Mucosa of descending colon (tissue), 3 donors: Measurements from ENCODE around the gene KASH5. TPM values are rescaled to one million over a fixed set of nuclear protein-coding genes. Genes with fewer than 3 reads are reported as not detected.
A peak's percentile ranks its signal among the peaks of the same experiment; 100 is the strongest.

Source experiments
- ATAC-seq: fragments of 200-7000 bp; cut with Tn5 transposase; one replicate; pipeline ENCODE4 v1.9.1; 2020; ENCODE audit warnings: mild to moderate bottlenecking, moderate library complexity
- DNase-seq, 3 donors: peaks; one replicate each; pipeline ENCODE4 v3.0.0-alpha.2; 2020
- H3K36me3 ChIP-seq: fragments of 200-600 bp; one replicate; pipeline ENCODE4 v1.8.0; 2021; ENCODE audit warnings: low read depth, mild to moderate bottlenecking
- H3K4me1 ChIP-seq: fragments of 200-600 bp; one replicate; pipeline ENCODE4 v1.8.0; 2021; ENCODE audit warnings: low read depth, mild to moderate bottlenecking
- H3K4me3 ChIP-seq: fragments of 200-600 bp; one replicate; pipeline ENCODE4 v1.8.0; 2021; ENCODE audit warnings: mild to moderate bottlenecking
- H3K9me3 ChIP-seq: fragments of 200-600 bp; one replicate; pipeline ENCODE4 v1.8.0; 2021; ENCODE audit warnings: mild to moderate bottlenecking
- intact Hi-C, 2 donors: fragments of 100-400 bp; cut with DNase I in 1 of 2; cut with micrococcal nuclease in 1 of 2; formaldehyde crosslinking; loops; one replicate each; pipeline versions ENCODE4 v1.11.0 to v1.11.1; 2022; cut with DNase I, micrococcal nuclease
- long read RNA-seq, 2 donors: library from polyadenylated mRNA; unstranded; transcript quantifications; one replicate each; pipeline ENCODE4 v2.0.0, GENCODE V29; 2019 to 2021
- total RNA-seq, 3 donors: library from RNA; stranded (reverse); fragmentation: NEBNext Ultra II Directional in 2 of 3; extraction: Animal tissue kit (Norgen Biotek cat#: 25700) in 2 of 3; gene quantifications; one replicate each; pipeline versions ENCODE4 v1.2.1 to v1.2.4, GENCODE V29; 2021 to 2023
- TF ChIP-seq, protein P1 (sequence below): fragments of 200-600 bp; IDR thresholded peaks from one replicate; pipeline ENCODE4 v1.8.0; 2022; ENCODE audit warnings: antibody characterized with exemption, mild to moderate bottlenecking
- donor health status: DM: no; HTN: no; CAD: no; lungs with moderate emphysema.
- donor health status: DM: no; HTN: no; CAD: no.
- donor health status: DM: no; HTN: yes; CAD: no.

Gene KASH5, protein sequence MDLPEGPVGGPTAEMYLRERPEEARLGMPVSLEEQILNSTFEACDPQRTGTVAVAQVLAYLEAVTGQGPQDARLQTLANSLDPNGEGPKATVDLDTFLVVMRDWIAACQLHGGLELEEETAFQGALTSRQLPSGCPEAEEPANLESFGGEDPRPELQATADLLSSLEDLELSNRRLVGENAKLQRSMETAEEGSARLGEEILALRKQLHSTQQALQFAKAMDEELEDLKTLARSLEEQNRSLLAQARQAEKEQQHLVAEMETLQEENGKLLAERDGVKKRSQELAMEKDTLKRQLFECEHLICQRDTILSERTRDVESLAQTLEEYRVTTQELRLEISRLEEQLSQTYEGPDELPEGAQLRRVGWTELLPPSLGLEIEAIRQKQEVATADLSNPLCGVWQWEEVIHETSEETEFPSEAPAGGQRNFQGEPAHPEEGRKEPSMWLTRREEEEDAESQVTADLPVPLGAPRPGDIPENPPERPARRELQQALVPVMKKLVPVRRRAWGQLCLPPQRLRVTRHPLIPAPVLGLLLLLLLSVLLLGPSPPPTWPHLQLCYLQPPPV
- not detected for total RNA-seq
- long read RNA-seq, donor 1, result 0 reads
- long read RNA-seq, donor 2, result 0 reads

DNA sequence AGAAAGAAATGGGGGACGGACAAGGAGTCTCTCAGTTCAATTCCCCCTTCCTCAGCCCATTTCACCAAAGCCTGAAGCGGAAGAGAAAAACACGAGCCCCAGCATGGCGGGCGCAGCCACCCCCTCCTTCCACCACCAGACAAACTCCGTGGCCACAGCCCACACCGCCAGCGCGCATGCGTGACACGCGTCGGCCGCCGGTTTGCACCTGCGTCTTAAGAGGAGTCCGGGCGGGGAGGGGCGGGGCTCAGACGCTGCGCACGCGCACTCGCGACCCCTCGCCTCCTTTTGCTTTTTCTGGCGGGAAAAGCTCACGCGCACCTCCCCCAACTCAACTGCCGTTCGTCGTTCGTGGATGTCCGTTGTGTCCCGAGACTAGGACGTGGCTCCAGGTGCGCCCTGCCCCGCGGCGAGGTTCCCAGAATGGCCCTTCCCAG lies at the start of gene KASH5:
KASH5 (plus strand) TSS at position 314 of the 437 bp plus-strand sequence. CDS start 2,635 bp downstream, outside the sequence.
- TF ChIP-seq, protein P1, sequence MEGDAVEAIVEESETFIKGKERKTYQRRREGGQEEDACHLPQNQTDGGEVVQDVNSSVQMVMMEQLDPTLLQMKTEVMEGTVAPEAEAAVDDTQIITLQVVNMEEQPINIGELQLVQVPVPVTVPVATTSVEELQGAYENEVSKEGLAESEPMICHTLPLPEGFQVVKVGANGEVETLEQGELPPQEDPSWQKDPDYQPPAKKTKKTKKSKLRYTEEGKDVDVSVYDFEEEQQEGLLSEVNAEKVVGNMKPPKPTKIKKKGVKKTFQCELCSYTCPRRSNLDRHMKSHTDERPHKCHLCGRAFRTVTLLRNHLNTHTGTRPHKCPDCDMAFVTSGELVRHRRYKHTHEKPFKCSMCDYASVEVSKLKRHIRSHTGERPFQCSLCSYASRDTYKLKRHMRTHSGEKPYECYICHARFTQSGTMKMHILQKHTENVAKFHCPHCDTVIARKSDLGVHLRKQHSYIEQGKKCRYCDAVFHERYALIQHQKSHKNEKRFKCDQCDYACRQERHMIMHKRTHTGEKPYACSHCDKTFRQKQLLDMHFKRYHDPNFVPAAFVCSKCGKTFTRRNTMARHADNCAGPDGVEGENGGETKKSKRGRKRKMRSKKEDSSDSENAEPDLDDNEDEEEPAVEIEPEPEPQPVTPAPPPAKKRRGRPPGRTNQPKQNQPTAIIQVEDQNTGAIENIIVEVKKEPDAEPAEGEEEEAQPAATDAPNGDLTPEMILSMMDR, result no peak
- H3K4me3 ChIP-seq, result no peak within 1 kb of the TSS
- ATAC-seq (peak; percentile 86), DNase-seq (peak; percentile 80 to 92 (median 89))
- no peaks in the 10 kb centered on the region for H3K9me3 ChIP-seq
- no peaks in the 10 kb centered on the region for H3K4me1 ChIP-seq
- H3K36me3 ChIP-seq, result no peaks in the 10 kb centered on the region
- intact Hi-C loops, result no loop called here

DNA sequence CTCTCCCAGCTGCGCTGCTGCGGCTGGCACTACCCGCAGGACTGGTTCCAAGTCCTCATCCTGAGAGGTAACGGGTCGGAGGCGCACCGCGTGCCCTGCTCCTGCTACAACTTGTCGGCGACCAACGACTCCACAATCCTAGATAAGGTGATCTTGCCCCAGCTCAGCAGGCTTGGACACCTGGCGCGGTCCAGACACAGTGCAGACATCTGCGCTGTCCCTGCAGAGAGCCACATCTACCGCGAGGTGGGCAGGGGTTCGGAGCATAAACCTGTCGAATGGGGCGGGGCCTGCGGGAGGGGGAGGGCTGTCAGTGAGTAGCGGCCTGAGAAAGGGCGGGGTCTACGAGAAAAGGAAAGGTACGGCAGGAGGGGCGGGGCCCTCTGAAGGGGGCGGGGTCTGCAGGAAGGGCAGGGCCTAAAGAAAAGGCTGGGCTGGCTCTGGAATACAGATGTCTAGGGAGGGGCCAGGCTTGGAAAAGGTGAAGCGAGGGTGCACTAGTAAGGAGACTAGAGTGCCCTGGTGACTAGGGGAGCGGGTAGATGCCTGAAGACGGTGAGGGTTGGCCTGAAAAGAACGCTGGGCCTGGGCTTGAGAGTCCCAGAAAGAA lies 49.3 kb upstream of the KASH5 start:
- DNase-seq (peak; percentile 92 to 96 (median 93)), ATAC-seq (peak; percentile 85)
- Histone ChIP-seq H3K4me1 (peaks cover 19% of the 10 kb centered on the region), H3K9me3 (no peaks in the 10 kb centered on the region), H3K36me3 (no peaks in the 10 kb centered on the region), H3K4me3 (no peak overlapping the region)
- intact Hi-C loops, result no loop called here
- TF ChIP-seq, protein P1, result no peak

DNA sequence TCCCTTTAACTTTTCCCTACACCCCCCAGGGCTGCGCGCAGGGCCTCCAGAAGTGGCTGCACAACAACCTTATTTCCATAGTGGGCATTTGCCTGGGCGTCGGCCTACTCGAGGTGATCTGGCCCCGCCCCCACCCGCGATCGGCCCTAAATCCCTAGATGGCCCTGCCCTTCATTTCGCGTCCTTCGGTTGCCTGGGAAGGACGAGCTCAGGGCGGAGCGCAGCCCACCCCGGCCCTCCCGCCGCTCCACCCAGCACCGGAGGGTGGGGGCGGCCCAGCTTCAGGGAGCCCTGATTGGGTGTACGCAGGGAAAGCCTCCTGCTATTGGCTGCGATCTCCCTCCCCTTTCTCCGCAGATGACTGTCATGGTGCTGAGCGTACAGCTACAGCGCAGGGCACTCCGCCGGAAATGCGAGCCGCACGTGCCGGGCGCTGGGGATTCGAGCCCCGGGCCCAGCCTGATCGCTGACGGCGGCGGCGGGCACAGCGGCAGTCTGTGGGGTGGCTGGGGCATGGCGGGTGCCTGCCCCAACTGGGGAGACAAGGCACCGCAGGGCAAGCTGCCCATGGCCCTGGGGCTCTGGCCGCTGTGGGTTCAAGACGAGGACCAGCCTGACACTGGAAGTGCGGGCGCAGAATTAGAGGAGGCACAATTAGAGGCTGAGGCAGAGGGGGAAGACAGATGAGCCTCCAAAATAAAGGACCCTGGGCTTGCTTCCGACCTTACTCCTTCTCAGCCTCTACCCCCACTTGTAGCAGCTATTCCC lies 48.6 kb upstream of the KASH5 start:
- TF ChIP-seq, protein P1, result no peak
- intact Hi-C loops, result no loop called here

DNA sequence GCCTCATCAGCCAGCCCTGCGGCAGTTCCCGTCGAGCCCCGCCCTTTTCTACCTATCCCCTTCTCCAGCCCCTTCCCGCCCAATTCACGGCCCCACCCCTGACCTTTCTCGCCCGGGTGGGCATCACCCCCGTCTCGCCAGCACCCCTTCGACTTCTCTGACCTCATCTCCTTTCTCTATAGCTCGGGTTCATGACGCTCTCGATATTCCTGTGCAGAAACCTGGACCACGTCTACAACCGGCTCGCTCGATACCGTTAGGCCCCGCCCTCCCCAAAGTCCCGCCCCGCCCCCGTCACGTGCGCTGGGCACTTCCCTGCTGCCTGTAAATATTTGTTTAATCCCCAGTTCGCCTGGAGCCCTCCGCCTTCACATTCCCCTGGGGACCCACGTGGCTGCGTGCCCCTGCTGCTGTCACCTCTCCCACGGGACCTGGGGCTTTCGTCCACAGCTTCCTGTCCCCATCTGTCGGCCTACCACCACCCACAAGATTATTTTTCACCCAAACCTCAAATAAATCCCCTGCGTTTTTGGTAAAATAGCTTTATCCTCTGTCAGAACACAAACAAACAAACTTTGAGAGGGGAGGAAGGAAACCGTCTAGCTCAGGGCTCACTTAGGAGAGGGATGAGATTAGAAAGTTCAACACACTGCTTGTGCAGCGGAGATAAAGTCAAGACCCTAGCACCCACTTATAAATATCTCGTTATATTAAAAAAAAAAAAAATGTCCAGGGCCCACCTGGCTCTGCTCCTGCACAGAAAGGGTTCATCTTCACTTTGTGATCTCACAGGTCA lies 47.8 kb upstream of the KASH5 start:
- TF ChIP-seq, protein P1, result no peak
- Histone ChIP-seq H3K4me3 (no peak overlapping the region), H3K4me1 (peaks cover 19% of the 10 kb centered on the region), H3K36me3 (no peaks in the 10 kb centered on the region), H3K9me3 (no peaks in the 10 kb centered on the region)
- DNase-seq, result peak; percentile 76 to 87 (median 81)
- peak; percentile 50 for ATAC-seq
- intact Hi-C loops, result no loop called here

More for the DNA sequence above, 48.6 kb upstream of the KASH5 start:
- Histone ChIP-seq H3K36me3 (no peaks in the 10 kb centered on the region), H3K9me3 (no peaks in the 10 kb centered on the region), H3K4me3 (no peak overlapping the region), H3K4me1 (peaks cover 19% of the 10 kb centered on the region)
- DNase-seq (peak; percentile 78 to 88 (median 87)), ATAC-seq (peak; percentile 84)
